Measurements from ENCODE around the gene BABAM2.
"Not testable (repeated sequence)": the region's sequence is repeated elsewhere in the genome, so short reads cannot be mapped to it uniquely, and the experiment has no call there.

Gene BABAM2

GRCh38 chr2:28367667-28368356 lies 477.3 kb downstream of the BABAM2 start:
- DNase-seq (ENCODE audit: low read depth in 2 of 2, low spot score in 1 of 2) = no peak

GRCh38 chr2:28368357-28368798 lies 477.8 kb downstream of the BABAM2 start:
- no peak for DNase-seq (ENCODE audit: low read depth in 2 of 2, low spot score in 1 of 2)

GRCh38 chr2:28369358-28369757 lies 478.8 kb downstream of the BABAM2 start:
- no peak for DNase-seq (ENCODE audit: low read depth in 2 of 2, low spot score in 1 of 2)

GRCh38 chr2:28370354-28370753 lies 479.8 kb downstream of the BABAM2 start:
- DNase-seq (ENCODE audit: low read depth in 2 of 2, low spot score in 1 of 2) = no peak

- not testable (repeated sequence) for DNase-seq (ENCODE audit: low read depth in 2 of 2, low spot score in 1 of 2)
These were observed 481.2 kb downstream of the BABAM2 start for GRCh38 chr2:28371728-28372127.

GRCh38 chr2:28373854-28374253 lies 483.3 kb downstream of the BABAM2 start:
- no peak for DNase-seq (ENCODE audit: low read depth in 2 of 2, low spot score in 1 of 2)

- no peak for DNase-seq (ENCODE audit: low read depth in 2 of 2, low spot score in 1 of 2)
These were observed 483.8 kb downstream of the BABAM2 start for GRCh38 chr2:28374331-28374730.

GRCh38 chr2:28375236-28375635 lies 484.7 kb downstream of the BABAM2 start:
- no peak for DNase-seq (ENCODE audit: low read depth in 2 of 2, low spot score in 1 of 2)

- no peak for DNase-seq (ENCODE audit: low read depth in 2 of 2, low spot score in 1 of 2)
These were observed 485.5 kb downstream of the BABAM2 start for GRCh38 chr2:28375742-28376631.

GRCh38 chr2:28377195-28377816 lies 486.8 kb downstream of the BABAM2 start:
- DNase-seq (ENCODE audit: low read depth in 2 of 2, low spot score in 1 of 2) = no peak

GRCh38 chr2:28377984-28378678 lies 487.6 kb downstream of the BABAM2 start:
- DNase-seq (ENCODE audit: low read depth in 2 of 2, low spot score in 1 of 2) = no peak

- DNase-seq (ENCODE audit: low read depth in 2 of 2, low spot score in 1 of 2) = no peak
These were observed 488.4 kb downstream of the BABAM2 start for GRCh38 chr2:28378679-28379584.

- no peak for DNase-seq (ENCODE audit: low read depth in 2 of 2, low spot score in 1 of 2)
These were observed 489.7 kb downstream of the BABAM2 start for GRCh38 chr2:28380219-28380618.

- DNase-seq (ENCODE audit: low read depth in 2 of 2, low spot score in 1 of 2) = no peak
These were observed 491.0 kb downstream of the BABAM2 start for GRCh38 chr2:28381225-28382180.

- no peak for DNase-seq (ENCODE audit: low read depth in 2 of 2, low spot score in 1 of 2)
These were observed 492.2 kb downstream of the BABAM2 start for GRCh38 chr2:28382755-28383154.

GRCh38 chr2:28387082-28387960 lies 496.8 kb downstream of the BABAM2 start:
- DNase-seq (ENCODE audit: low read depth in 2 of 2, low spot score in 1 of 2) = no peak

Data from stimulated activated CD8-positive, alpha-beta memory T cell treated with anti-CD3 and anti-CD28 coated beads, Interleukin-4, amount 100 ng/mL, for 4 hours (primary cell).